ENCODE measurements around the gene CDC42EP2.

DNA sequence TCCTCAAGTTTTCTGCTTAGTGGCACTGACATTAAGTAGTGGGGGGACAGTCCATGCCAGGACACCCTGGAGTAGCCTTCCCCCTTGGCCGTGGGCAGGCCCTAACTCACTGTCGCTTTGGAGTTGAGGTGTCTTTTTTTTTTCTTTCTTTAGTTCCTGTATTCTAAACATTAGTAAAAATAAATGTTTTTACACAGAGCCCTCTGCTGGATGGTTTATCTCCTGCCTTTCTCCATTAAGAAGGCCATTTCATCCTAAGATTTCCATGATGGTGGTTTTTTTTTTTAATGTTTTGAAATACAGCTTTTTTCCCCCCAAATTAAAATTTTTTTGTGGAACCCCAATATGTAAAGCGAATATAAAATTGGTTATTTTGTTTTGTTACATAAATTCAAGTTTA, 38.1 kb downstream of the CDC42EP2 start:
- TF ChIP-seq GATA3 (IDR thresholded peaks at IDR 0.05; ENCODE audit: low read depth, low read length): no peak
- TF ChIP-seq GATA2 (IDR thresholded peaks at IDR 0.05; ENCODE audit: low read depth, low read length): no peak

Measured in SH-SY5Y (cell line).